ENCODE results near the gene HERPUD1. TPM values are rescaled to one million over a fixed set of nuclear protein-coding genes. Genes with fewer than 3 reads are reported as not detected.

Gene HERPUD1
- total RNA-seq, 3 donors from 2014 or later = 123 to 162 (median 149) TPM

GRCh38 chr16:56936491-56936890, 4.5 kb downstream of the HERPUD1 start:
- Histone ChIP-seq H3K9me3 (no peaks in the 10 kb centered on the region), H3K4me1 (peaks cover 0 to 9% of the 10 kb centered on the region in 2 donors), H3K36me3 (peaks cover 11% of the 10 kb centered on the region), H3K27me3 (no peaks in the 10 kb centered on the region), H3K4me3 (no peak overlapping the region), H3K27ac (no peak overlapping the region)
- no peak for DNase-seq (ENCODE audit: low spot score in 2 of 2)
- TF ChIP-seq POLR2A (IDR thresholded peaks at IDR 0.05) (no peak), CTCF (IDR thresholded peaks at IDR 0.05) (no peak), POLR2AphosphoS5 (IDR thresholded peaks at IDR 0.05) (no peak)
- intact Hi-C loops (cut with DNase I; ENCODE audit: low total_unique reads) = no loop called here

DNA sequence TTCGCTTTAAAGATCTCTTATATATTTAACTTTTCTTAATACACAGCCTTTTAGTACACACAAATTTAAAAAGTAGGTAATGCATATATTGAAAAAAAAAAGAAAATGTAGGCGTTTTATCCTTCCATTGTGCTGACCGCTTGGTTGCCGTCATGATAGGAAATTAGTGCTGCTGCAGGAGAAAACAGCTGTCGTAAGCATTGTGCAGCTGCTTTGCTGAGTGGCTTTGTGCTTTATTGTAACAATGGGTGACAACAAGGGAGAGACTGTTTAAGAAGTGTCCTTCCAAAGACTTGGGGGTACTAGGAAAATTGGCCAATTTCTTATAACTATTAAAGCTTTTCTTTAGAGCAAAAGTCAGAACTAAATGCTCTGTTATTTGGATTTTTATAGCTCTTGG, 5.0 kb downstream of the HERPUD1 start:
- no peak overlapping the region for H3K27ac ChIP-seq
- H3K36me3 ChIP-seq = peaks cover 11% of the 10 kb centered on the region
- intact Hi-C loops (cut with DNase I; ENCODE audit: low total_unique reads) = no loop called here

GRCh38 chr16:56938664-56939513, 6.9 kb downstream of the HERPUD1 start:
- Histone ChIP-seq H3K27me3 (no peaks in the 10 kb centered on the region), H3K4me3 (no peak overlapping the region), H3K27ac (no peak overlapping the region), H3K36me3 (peaks cover 18% of the 10 kb centered on the region), H3K9me3 (no peaks in the 10 kb centered on the region), H3K4me1 (peaks cover 0 to 9% of the 10 kb centered on the region in 2 donors)
- no peak for TF ChIP-seq CTCF (IDR thresholded peaks at IDR 0.05)
- no peak for TF ChIP-seq POLR2AphosphoS5 (IDR thresholded peaks at IDR 0.05)
- no peak for TF ChIP-seq POLR2A (IDR thresholded peaks at IDR 0.05)
- intact Hi-C loops (cut with DNase I; ENCODE audit: low total_unique reads) = no loop called here
- no peak for DNase-seq (ENCODE audit: low spot score in 2 of 2)

More for the DNA sequence above, 5.0 kb downstream of the HERPUD1 start:
- TF ChIP-seq POLR2A (IDR thresholded peaks at IDR 0.05) (no peak), CTCF (IDR thresholded peaks at IDR 0.05) (no peak), POLR2AphosphoS5 (IDR thresholded peaks at IDR 0.05) (no peak)
- H3K27me3 ChIP-seq = no peaks in the 10 kb centered on the region
- H3K4me1 ChIP-seq = peaks cover 0 to 9% of the 10 kb centered on the region in 2 donors
- H3K9me3 ChIP-seq = no peaks in the 10 kb centered on the region
- DNase-seq (ENCODE audit: low spot score in 2 of 2) = no peak
- H3K4me3 ChIP-seq = no peak overlapping the region

- no peak for DNase-seq (ENCODE audit: low spot score in 2 of 2)
- intact Hi-C loops (cut with DNase I; ENCODE audit: low total_unique reads) = no loop called here
- Histone ChIP-seq H3K27me3 (no peaks in the 10 kb centered on the region), H3K4me3 (no peak overlapping the region), H3K27ac (no peak overlapping the region), H3K4me1 (peaks cover 0 to 7% of the 10 kb centered on the region in 2 donors), H3K36me3 (peaks cover 18% of the 10 kb centered on the region), H3K9me3 (no peaks in the 10 kb centered on the region)
- TF ChIP-seq POLR2AphosphoS5 (IDR thresholded peaks at IDR 0.05) = no peak
- no peak for TF ChIP-seq POLR2A (IDR thresholded peaks at IDR 0.05)
- TF ChIP-seq CTCF (IDR thresholded peaks at IDR 0.05) = no peak
These were observed 7.9 kb downstream of the HERPUD1 start for GRCh38 chr16:56939801-56940200.

GRCh38 chr16:56941092-56941491, 9.2 kb downstream of the HERPUD1 start:
- peak in 1 of 3 donors; percentile 10 for TF ChIP-seq POLR2AphosphoS5 (IDR thresholded peaks at IDR 0.05)
- TF ChIP-seq POLR2A (IDR thresholded peaks at IDR 0.05) = no peak
- no peak for TF ChIP-seq CTCF (IDR thresholded peaks at IDR 0.05)
- Histone ChIP-seq H3K36me3 (peaks cover 18% of the 10 kb centered on the region), H3K27me3 (no peaks in the 10 kb centered on the region), H3K4me1 (no peaks in the 10 kb centered on the region), H3K9me3 (no peaks in the 10 kb centered on the region), H3K4me3 (no peak overlapping the region), H3K27ac (no peak overlapping the region)
- intact Hi-C loops (cut with DNase I; ENCODE audit: low total_unique reads) = no loop called here
- no peak for DNase-seq (ENCODE audit: low spot score in 2 of 2)
